GM12873 (cell line): ENCODE results near the gene DNAJC1.

Experiments used
- TF ChIP-seq, protein P1 (sequence below): IDR thresholded peaks from 2 replicates; pipeline ENCODE4 v1.5.1; 2012; ENCODE audit warnings: low read depth, mild to moderate bottlenecking, moderate library complexity, low read length, control low read depth; ENCODE audit not compliant: insufficient read depth; ENCODE audit errors: missing control alignments

Gene DNAJC1

DNA sequence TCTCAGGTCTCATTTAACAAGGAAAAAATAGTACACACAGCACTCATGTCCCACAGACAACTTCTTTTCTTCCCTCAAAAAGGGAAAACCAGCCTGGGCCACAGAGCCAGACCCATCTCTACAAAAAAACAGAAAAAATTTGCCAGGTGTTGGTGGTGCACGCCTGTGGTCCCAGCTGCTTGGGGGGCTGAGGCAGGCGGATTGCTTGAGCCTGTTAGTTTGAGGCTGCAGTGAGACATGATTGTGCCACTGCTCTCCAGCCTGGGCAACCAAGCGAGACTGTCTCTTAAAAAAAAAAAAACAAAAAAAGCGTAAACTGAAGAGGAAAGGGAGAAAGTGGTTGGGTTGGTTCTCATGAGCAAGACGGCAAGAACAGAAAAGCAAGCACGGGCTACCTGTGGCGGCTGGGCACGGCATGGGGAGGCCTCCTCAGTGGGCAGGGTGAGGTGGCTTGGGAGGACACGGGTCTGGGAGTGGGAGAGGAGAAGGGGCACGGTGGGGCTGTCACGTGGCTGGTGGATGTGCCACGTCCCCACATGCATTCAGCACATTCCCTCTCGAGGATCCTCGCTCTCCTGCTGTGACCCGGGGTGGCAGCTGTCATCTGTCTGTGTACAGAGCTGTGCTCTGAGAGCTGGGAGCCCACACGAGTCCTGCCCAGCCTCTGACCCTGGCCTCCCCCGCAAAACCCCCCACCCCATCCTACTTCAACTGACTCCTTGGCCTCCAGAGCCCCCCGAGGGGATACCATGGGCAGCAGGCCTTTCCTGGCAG lies 249.8 kb downstream of the DNAJC1 start:
- TF ChIP-seq, protein P1, sequence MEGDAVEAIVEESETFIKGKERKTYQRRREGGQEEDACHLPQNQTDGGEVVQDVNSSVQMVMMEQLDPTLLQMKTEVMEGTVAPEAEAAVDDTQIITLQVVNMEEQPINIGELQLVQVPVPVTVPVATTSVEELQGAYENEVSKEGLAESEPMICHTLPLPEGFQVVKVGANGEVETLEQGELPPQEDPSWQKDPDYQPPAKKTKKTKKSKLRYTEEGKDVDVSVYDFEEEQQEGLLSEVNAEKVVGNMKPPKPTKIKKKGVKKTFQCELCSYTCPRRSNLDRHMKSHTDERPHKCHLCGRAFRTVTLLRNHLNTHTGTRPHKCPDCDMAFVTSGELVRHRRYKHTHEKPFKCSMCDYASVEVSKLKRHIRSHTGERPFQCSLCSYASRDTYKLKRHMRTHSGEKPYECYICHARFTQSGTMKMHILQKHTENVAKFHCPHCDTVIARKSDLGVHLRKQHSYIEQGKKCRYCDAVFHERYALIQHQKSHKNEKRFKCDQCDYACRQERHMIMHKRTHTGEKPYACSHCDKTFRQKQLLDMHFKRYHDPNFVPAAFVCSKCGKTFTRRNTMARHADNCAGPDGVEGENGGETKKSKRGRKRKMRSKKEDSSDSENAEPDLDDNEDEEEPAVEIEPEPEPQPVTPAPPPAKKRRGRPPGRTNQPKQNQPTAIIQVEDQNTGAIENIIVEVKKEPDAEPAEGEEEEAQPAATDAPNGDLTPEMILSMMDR: no peak

DNA sequence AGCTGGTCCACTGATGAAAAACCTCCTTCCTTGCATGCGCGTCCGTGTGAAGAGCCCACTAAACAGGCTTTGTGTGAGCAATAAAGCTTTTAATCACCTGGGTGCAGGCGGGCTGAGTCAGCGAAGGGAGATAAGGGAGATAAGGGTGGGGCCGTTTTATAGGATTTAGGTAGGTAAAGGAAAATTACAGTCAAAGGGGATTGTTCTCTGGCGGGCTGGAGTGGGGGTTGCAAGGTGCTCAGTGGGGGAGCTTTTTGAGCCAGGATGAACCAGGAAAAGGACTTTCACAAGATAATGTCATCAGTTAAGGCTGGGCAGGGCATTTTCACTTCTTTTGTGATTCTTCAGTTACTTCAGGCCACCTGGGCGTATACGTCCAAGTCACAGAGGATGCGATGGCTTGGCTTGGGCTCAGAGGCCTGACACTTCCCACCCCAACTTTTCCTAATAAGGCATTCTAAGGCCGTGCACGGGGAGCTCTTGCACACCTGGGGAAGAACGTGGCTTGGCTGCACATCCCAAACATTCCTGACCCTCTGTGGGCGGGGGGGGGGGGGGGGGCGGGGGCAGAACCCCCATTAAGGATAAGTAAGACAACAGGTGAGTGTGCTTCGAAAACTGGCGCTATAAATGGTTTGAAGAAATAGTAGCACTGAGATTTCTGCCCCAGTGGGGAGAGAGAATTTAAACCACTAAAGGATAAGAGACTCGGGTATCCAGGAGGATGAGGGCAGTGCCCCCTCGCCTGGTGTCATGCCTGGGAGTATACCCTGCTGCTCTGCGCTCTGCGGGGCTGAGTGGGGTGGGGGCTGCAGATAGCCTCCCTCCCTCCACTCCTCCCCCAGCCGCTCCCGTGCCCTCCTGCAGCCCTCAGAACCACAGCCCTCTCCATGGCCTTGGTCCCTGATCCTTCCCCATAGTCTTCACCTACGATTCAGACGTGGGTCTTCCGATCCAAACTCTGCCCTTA lies 251.9 kb downstream of the DNAJC1 start:
- TF ChIP-seq, protein P1: no peak

DNA sequence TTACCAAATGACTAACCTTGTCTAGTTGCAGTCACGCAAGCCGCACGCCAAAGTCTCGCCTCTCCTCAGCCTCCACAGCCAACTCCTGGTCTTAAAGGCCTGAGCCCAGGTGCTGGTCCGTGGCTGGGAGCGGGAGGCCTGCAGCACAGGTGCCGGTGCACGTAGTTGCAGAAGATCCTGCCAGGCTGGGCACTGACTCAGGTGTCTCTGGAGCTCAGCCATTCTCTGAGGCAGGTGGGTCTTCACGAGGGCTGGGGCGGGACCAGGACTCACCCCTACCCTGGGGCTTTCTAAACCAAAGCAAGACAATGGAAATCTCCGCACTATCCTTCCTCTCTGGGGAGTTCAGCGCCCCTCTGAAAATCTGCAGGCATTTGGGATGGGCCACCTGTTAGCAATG lies 253.1 kb downstream of the DNAJC1 start:
- TF ChIP-seq, protein P1: no peak

DNA sequence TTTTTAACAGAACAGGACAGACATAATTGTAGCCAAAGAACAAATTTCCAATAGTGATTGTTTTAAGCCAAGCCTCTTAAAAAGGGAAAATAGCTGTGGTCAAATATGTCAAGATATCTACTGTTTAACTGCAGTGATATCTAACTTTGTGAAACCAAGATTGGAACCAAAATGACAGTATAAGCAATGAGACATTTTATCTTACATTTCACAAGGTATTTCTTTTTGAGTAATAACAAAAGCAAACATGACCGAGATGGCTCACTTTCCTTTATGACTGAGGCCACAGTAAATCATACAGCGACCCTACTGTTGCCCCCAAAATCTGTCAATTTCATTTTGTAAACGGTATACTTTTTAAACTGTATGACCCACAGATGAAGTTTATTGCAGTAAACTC lies 253.7 kb downstream of the DNAJC1 start:
- TF ChIP-seq, protein P1: no peak

DNA sequence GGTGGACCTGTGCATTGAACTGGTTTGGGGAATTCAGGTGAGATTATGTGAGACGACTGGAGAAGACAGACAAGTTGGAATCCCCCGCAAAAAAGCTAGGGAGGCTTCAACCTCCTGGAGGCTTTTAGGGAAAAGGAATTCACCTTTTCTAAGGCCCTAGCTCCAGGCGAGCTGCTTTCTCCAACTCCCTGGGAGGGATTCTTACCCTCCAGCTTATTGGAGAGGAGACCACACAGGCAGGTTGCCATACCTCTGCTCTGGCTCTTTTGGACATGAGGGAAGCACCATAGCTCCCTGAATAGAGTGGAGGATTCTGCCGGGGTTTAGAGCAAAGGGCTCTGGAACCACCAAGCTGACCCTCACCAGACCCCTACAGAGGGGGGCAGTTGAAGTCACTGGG lies 255.7 kb downstream of the DNAJC1 start:
- TF ChIP-seq, protein P1: no peak

DNA sequence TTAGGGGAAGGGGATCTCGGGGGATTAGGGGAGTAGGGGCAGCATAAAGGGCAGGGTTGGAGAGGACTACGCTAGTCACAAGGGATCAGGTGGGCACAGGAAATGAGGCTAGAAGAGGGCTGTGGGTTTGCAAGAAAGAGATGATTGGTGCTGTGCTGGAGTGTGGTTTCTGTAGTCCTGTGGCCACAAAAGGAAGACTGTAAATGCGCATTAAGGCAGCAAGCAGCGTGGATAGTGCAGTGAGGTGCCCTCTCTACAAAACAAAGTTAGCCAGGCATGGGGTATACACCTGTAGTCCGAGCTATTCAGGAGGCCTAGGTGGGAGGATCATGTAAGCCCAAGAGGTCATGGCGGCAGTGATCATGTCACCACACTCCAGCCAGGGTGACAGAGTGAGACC lies 257.4 kb downstream of the DNAJC1 start:
- TF ChIP-seq, protein P1: no peak

DNA sequence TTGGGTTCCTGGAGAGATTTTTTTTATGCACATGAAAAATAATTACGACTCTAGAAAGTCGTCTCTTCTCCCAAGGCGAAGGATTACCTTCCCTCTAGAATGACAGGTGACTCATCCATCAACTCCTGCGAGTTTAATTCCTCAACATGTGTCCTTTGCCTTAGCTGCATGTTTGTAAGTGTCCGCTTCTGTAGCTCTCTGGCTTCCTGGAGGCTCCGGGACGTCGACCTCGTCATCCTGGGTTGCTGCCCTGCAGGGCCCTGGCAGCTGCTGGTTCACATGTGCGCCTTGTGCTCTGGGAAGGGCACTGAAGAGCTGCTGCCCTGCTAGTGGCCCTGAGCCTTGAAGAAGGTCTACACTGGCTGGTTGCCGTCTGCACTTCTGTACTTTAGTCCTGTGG lies 259.3 kb downstream of the DNAJC1 start:
- TF ChIP-seq, protein P1: no peak
